GM21737 (cell line): ENCODE results near the gene RIN2.

Experiments
- ATAC-seq: cut with Tn5 transposase; IDR thresholded peaks from one replicate; pipeline ENCODE4 v1.9.1; 2021; ENCODE audit warnings: mild to moderate bottlenecking, moderate library complexity; ENCODE audit not compliant: unreplicated experiment

RIN2 gene

GRCh38 chr20:19764207-19764606 lies 6.1 kb downstream of the RIN2 start:
- ATAC-seq, result no peak

GRCh38 chr20:19765266-19765665 lies 7.2 kb downstream of the RIN2 start:
- no peak for ATAC-seq

- no peak for ATAC-seq
Observed at GRCh38 chr20:19765913-19766312, 7.9 kb downstream of the RIN2 start.

GRCh38 chr20:19767070-19767469 lies 9.0 kb downstream of the RIN2 start:
- ATAC-seq, result no peak

GRCh38 chr20:19768325-19768842 lies 10.3 kb downstream of the RIN2 start:
- ATAC-seq, result no peak

GRCh38 chr20:19769507-19769906 lies 11.4 kb downstream of the RIN2 start:
- no peak for ATAC-seq

GRCh38 chr20:19770375-19770774 lies 12.3 kb downstream of the RIN2 start:
- no peak for ATAC-seq

GRCh38 chr20:19771031-19771430 lies 13.0 kb downstream of the RIN2 start:
- no peak for ATAC-seq

GRCh38 chr20:19773471-19773870 lies 15.4 kb downstream of the RIN2 start:
- no peak for ATAC-seq

- no peak for ATAC-seq
Observed at GRCh38 chr20:19774135-19774933, 16.3 kb downstream of the RIN2 start.

- no peak for ATAC-seq
Observed at GRCh38 chr20:19775353-19776253, 17.5 kb downstream of the RIN2 start.

- no peak for ATAC-seq
Observed at GRCh38 chr20:19777315-19777714, 19.3 kb downstream of the RIN2 start.

GRCh38 chr20:19777981-19778380 lies 19.9 kb downstream of the RIN2 start:
- no peak for ATAC-seq

- ATAC-seq, result no peak
Observed at GRCh38 chr20:19778404-19778803, 20.3 kb downstream of the RIN2 start.

- ATAC-seq, result no peak
Observed at GRCh38 chr20:19779634-19780033, 21.6 kb downstream of the RIN2 start.

- no peak for ATAC-seq
Observed at GRCh38 chr20:19780261-19780660, 22.2 kb downstream of the RIN2 start.

- ATAC-seq, result no peak
Observed at GRCh38 chr20:19781235-19781634, 23.2 kb downstream of the RIN2 start.

- ATAC-seq, result no peak
Observed at GRCh38 chr20:19782669-19783068, 24.6 kb downstream of the RIN2 start.

- ATAC-seq, result no peak
Observed at GRCh38 chr20:19783966-19784401, 25.9 kb downstream of the RIN2 start.

- no peak for ATAC-seq
Observed at GRCh38 chr20:19784511-19785172, 26.6 kb downstream of the RIN2 start.
